Uterus (tissue), 4 donors: ENCODE data around the gene C18orf63. TPM values are rescaled to one million over a fixed set of nuclear protein-coding genes. Genes with fewer than 3 reads are reported as not detected.
A peak's percentile ranks its signal among the peaks of the same experiment; 100 is the strongest.

Source experiments
- DNase-seq, 2 donors: peaks; one replicate each; pipeline ENCODE4 v3.0.0-alpha.2; 2019 to 2020
- H3K27ac ChIP-seq, 2 donors: fragments of 200-600 bp; sonication (generic); 1 replicate in 1 of 2; 2 replicates in 1 of 2; pipeline ENCODE4 v1.5.1; 2016 to 2018
- H3K27me3 ChIP-seq, 2 donors: fragments of 200-600 bp; sonication (generic); one replicate each; pipeline ENCODE4 v1.5.1; 2018 to 2019; ENCODE audit warnings: control low read depth in 1 of 2
- H3K36me3 ChIP-seq, 2 donors: fragments of 200-600 bp; sonication (generic); one replicate each; pipeline ENCODE4 v1.5.1; 2019; ENCODE audit warnings: control low read depth in 1 of 2
- H3K4me1 ChIP-seq, 2 donors: fragments of 200-600 bp; sonication (generic); one replicate each; pipeline ENCODE4 v1.5.1; 2018 to 2019; ENCODE audit warnings: control low read depth in 1 of 2
- H3K4me3 ChIP-seq, 2 donors: fragments of 200-600 bp; sonication (generic); 1 replicate in 1 of 2; 2 replicates in 1 of 2; pipeline ENCODE4 v1.5.1; 2018 to 2019; ENCODE audit warnings: mild to moderate bottlenecking in 1 of 2
- H3K9me3 ChIP-seq, 2 donors: fragments of 200-600 bp; sonication (generic); one replicate each; pipeline ENCODE4 v1.5.1; 2019; ENCODE audit warnings: control low read depth in 1 of 2
- POLR2A ChIP-seq, 2 donors: fragments of 450-650 bp; IDR thresholded peaks; one replicate each; pipeline ENCODE4 v1.6.1; 2016; ENCODE audit warnings: antibody characterized with exemption in 2 of 2, mild to moderate bottlenecking in 1 of 2, moderate library complexity in 1 of 2
- intact Hi-C: fragments of 100-400 bp; cut with DNase I; formaldehyde crosslinking; loops from one replicate; pipeline ENCODE4 v1.15.1; 2023; ENCODE audit warnings: low total_unique reads
- total RNA-seq, 4 donors: library from RNA; depleted of rRNA in 3 of 4; stranded (reverse); fragments of >200 nt in 3 of 4; gene quantifications; one replicate each; pipeline versions ENCODE4 v1.1.0 to v1.2.4, GENCODE V29; 2014 to 2023
- TF ChIP-seq, protein P1 (sequence below), 4 experiments: fragments of 200-600 bp in 2 of 4; fragments of 450-650 bp in 2 of 4; sonication (generic) in 2 of 4; IDR thresholded peaks; one replicate each; pipeline ENCODE4 v1.5.1; 2016 to 2019; ENCODE audit warnings: antibody characterized with exemption in 4 of 4, mild to moderate bottlenecking in 2 of 4, moderate library complexity in 1 of 4
- donor health status: DM: yes; HTN: yes; CAD: no.

C18orf63 gene
- total RNA-seq, 4 donors from 2014 or later, result not detected

DNA sequence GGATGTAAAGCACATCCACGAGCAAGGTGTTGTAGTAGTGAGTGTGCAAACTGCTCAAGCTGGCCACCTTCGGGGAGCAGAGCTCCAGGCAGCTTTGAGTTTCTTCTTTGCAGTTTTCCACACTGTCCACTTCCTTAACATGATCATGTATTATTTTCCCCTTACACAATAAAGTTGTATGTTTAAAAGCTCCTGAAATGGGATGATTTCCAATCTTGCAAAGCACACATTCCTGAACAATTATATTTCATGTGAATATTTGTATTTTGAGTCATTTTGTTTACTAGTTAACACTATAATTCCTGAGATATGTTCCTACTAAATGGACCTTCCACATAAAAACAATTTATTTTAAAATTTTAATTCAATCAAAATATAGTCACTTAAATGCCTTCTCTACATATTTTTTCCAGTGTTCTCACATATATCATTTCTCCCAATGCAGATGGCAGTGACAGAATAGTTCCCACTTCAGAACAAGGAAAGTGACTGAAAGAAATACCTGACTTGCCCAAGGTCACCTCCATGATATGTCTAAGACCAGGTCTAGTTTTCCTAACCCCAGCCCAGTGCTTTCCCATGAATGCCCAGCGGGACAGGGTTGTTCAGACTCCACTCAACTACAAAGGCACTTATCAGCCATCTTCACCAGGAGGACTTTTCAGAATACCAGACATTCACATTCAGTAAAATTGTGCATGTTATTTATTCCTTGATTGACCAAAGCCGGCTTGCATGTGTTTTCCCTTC lies 29.4 kb upstream of the C18orf63 start:
- Histone ChIP-seq H3K9me3 (no peaks in the 10 kb centered on the region), H3K27ac (peak overlapping the region in 1 of 2 donors; percentile 86), H3K4me1 (peaks cover 11 to 15% of the 10 kb centered on the region in 2 donors), H3K36me3 (no peaks in the 10 kb centered on the region), H3K4me3 (no peak overlapping the region), H3K27me3 (no peaks in the 10 kb centered on the region)
- no peak for TF ChIP-seq POLR2A (IDR thresholded peaks at IDR 0.05)
- TF ChIP-seq, protein P1, sequence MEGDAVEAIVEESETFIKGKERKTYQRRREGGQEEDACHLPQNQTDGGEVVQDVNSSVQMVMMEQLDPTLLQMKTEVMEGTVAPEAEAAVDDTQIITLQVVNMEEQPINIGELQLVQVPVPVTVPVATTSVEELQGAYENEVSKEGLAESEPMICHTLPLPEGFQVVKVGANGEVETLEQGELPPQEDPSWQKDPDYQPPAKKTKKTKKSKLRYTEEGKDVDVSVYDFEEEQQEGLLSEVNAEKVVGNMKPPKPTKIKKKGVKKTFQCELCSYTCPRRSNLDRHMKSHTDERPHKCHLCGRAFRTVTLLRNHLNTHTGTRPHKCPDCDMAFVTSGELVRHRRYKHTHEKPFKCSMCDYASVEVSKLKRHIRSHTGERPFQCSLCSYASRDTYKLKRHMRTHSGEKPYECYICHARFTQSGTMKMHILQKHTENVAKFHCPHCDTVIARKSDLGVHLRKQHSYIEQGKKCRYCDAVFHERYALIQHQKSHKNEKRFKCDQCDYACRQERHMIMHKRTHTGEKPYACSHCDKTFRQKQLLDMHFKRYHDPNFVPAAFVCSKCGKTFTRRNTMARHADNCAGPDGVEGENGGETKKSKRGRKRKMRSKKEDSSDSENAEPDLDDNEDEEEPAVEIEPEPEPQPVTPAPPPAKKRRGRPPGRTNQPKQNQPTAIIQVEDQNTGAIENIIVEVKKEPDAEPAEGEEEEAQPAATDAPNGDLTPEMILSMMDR (IDR thresholded peaks at IDR 0.05), result no peak
- DNase-seq, result no peak
- intact Hi-C loops, result no loop called here

DNA sequence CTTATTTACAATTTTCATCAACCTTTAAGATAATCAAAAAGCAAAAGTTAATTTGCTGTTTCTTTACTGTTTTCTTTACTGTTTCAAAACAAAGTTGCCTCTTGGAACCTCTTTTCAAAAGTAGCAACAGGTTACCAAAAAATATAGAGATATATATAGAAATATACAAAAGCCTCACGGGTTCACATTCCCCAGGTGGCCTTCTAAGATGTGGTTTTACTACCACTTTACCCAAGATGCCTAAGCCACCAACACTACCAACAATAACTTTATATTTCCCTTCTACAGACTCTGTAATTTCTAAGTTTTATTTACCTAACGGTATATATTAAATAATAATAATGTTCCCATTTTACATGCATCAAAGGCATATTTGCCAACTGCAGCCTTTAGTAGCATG lies 28.8 kb upstream of the C18orf63 start:
- peaks cover 11 to 15% of the 10 kb centered on the region in 2 donors for H3K4me1 ChIP-seq
- DNase-seq, result no peak
- H3K27ac ChIP-seq, result no peak overlapping the region
- H3K9me3 ChIP-seq, result no peaks in the 10 kb centered on the region
- no peaks in the 10 kb centered on the region for H3K36me3 ChIP-seq
- H3K4me3 ChIP-seq, result no peak overlapping the region
- no peak for TF ChIP-seq POLR2A (IDR thresholded peaks at IDR 0.05)
- TF ChIP-seq, protein P1 (IDR thresholded peaks at IDR 0.05), result no peak
- H3K27me3 ChIP-seq, result no peaks in the 10 kb centered on the region
- intact Hi-C loops, result no loop called here

DNA sequence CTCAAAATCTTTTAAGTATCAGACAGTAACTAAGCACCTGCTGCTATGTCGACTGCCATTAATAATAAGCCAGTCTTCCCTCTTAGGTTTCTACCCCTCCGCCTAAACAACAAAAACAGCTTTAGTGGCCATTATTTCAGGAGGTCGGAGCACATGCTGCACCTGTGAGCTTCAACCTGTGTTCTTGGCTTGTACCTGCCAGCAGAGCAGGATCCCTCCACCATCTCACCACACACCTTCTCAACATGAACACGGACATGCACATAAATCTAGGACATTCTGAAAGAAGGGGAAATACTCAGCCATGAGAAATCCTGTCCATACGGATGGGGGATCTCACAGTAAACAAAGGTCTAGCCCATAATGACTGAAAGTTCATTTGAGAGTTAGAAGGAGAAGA lies 27.6 kb upstream of the C18orf63 start:
- Histone ChIP-seq H3K4me1 (peaks cover 4 to 6% of the 10 kb centered on the region in 2 donors), H3K27me3 (no peaks in the 10 kb centered on the region), H3K36me3 (no peaks in the 10 kb centered on the region), H3K9me3 (no peaks in the 10 kb centered on the region), H3K27ac (peak overlapping the region in 1 of 2 donors; percentile 62), H3K4me3 (no peak overlapping the region)
- TF ChIP-seq POLR2A (IDR thresholded peaks at IDR 0.05), result no peak
- TF ChIP-seq, protein P1 (IDR thresholded peaks at IDR 0.05), result no peak
- intact Hi-C loops, result no loop called here
- DNase-seq, result no peak

DNA sequence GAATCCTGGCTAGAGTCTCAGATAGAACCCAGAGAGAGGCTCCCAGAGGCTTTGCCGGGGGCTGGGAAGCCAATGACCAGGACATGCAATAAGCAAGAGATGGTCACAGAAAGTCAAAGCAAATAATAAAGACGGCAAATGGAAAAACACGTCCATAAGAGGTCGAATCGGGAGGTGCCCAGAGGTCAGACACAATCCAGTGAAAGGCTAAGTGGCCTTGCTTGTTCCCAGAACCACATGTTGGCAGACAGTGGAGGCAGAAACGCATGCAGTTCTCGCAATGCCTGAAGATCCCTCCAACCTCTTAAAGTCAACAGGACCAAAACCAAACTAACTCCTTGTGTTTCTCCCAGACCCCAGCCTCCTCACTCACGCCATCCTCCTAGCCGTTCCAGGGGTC lies 26.9 kb upstream of the C18orf63 start:
- Histone ChIP-seq H3K9me3 (no peaks in the 10 kb centered on the region), H3K27ac (peak overlapping the region; percentile 8 to 62), H3K27me3 (no peaks in the 10 kb centered on the region), H3K4me3 (peak overlapping the region in 1 of 2 donors; percentile 11), H3K4me1 (peaks cover 1 to 4% of the 10 kb centered on the region in 2 donors), H3K36me3 (no peaks in the 10 kb centered on the region)
- TF ChIP-seq, protein P1 (IDR thresholded peaks at IDR 0.05), result no peak
- no peak for TF ChIP-seq POLR2A (IDR thresholded peaks at IDR 0.05)
- no peak for DNase-seq
- intact Hi-C loops, result no loop called here

DNA sequence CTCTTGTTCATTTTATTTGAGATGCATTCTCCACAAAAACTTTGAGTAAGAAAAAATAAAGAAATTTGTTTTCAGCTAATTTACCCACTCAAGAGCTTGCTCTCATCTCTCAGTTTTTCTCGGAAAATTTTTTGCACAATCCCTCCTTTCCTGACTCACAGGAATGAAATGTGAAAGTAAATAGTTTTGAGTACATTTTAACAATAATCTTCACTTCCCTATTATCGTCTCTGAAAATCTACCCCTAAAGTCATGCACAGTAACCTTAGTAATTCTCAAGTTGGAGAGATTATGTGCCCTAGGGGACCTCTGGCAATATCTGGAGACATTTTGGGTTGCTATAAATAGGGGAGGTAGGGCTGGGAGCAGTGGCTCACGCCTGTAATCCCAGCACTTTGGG lies 26.5 kb upstream of the C18orf63 start:
- DNase-seq, result no peak
- intact Hi-C loops, result no loop called here
- H3K9me3 ChIP-seq, result no peaks in the 10 kb centered on the region
- TF ChIP-seq POLR2A (IDR thresholded peaks at IDR 0.05), result no peak
- TF ChIP-seq, protein P1 (IDR thresholded peaks at IDR 0.05), result no peak
- peak overlapping the region in 1 of 2 donors; percentile 11 for H3K4me3 ChIP-seq
- no peaks in the 10 kb centered on the region for H3K36me3 ChIP-seq
- peaks cover 0 to 4% of the 10 kb centered on the region in 2 donors for H3K4me1 ChIP-seq
- no peaks in the 10 kb centered on the region for H3K27me3 ChIP-seq
- peak overlapping the region; percentile 8 to 62 for H3K27ac ChIP-seq
